ENCODE results near the gene HMGB1.
A peak's percentile ranks its signal among the peaks of the same experiment; 100 is the strongest.

The HMGB1 gene

DNA sequence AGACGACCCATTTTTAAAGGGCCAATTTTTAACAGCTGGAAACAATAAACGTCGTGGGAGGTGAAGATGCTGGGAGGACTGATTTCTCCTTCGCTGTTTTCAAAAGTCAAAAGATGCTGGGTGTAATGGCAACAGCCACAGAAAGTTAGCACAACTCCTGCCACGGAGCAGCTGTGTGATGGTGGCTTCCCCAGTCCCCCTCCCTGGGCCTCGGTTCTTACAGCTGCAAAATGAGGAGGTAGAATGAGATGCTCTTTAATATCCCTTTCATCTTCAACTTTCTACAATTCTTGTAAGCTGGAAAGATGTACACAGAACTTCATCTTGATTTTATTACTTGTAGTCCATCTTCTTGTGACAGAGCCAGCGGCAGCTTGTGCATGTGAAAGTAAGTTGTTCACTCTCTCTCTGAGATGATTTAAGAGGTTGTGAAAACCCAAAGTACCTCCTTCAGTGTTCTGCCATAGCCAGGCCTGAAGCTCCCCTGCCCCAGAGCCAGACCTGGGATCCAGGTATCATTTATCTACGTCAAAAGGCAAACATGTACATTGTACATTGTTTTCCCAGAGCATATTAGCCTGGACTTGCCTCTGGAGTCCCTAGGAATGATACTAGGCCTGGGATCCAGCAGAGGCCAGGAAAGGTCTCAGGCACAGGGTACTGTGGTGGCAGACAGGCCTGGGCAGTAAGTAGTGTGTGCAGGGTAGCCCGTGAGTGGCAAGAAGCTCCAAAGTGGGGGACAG is 46.8 kb downstream of the HMGB1 start:
- H3K9me3 ChIP-seq (ENCODE audit: control insufficient read depth in 5 of 5, low read length in 5 of 5): no peaks in the 10 kb centered on the region
- H3K9ac ChIP-seq (ENCODE audit: low read length in 5 of 5): no peak overlapping the region
- peaks cover 0 to 23% (median 19%) of the 10 kb centered on the region in 5 donors for H3K4me1 ChIP-seq (ENCODE audit: control insufficient read depth in 5 of 5, insufficient read depth in 5 of 5, low read length in 5 of 5)
- no peak overlapping the region for H3K4me3 ChIP-seq (ENCODE audit: low read depth in 1 of 5, low read length in 5 of 5)
- no peaks in the 10 kb centered on the region for H3K36me3 ChIP-seq (ENCODE audit: control insufficient read depth in 5 of 5, insufficient read depth in 5 of 5, low read length in 5 of 5)
- H3K27ac ChIP-seq (ENCODE audit: low read depth, low read length): no peak overlapping the region
- H3K27me3 ChIP-seq (ENCODE audit: control insufficient read depth in 5 of 5, insufficient read depth in 4 of 5, low read length in 5 of 5): no peaks in the 10 kb centered on the region

DNA sequence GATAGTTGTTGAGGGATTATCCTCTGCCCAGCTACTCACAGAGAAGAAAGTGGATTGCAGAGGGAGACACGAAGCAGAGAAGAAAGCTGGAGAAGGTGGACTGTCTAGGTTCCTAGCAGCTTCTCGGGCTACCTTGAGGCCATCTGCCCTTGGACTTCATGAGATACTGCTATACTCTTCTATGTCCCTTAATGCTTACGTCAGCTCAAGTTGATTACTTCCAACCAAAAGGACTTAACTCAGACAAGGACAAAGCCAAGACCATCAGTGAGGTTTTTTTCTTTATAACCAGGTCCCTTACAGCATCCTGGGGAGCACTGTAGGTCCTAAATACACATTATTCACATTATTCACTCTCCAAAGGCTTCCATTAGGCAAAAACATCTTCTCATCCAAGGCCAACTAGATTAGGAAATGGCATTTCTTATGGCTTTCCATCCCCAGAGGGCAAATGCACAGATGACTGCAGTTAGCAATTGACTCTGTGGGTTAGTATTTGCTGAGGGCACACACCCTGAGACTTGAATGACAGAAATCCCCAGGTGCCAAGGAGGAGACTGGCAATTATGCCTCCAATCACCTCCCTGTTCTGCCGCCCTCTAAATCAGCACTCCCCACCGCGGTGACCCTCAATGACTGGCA is 47.5 kb downstream of the HMGB1 start:
- Histone ChIP-seq H3K9ac (ENCODE audit: low read length in 5 of 5) (no peak overlapping the region), H3K4me3 (ENCODE audit: low read depth in 1 of 5, low read length in 5 of 5) (no peak overlapping the region), H3K27ac (ENCODE audit: low read depth, low read length) (no peak overlapping the region), H3K36me3 (ENCODE audit: control insufficient read depth in 5 of 5, insufficient read depth in 5 of 5, low read length in 5 of 5) (no peaks in the 10 kb centered on the region), H3K4me1 (ENCODE audit: control insufficient read depth in 5 of 5, insufficient read depth in 5 of 5, low read length in 5 of 5) (peaks cover 0 to 18% (median 16%) of the 10 kb centered on the region in 5 donors), H3K9me3 (ENCODE audit: control insufficient read depth in 5 of 5, low read length in 5 of 5) (no peaks in the 10 kb centered on the region), H3K27me3 (ENCODE audit: control insufficient read depth in 5 of 5, insufficient read depth in 4 of 5, low read length in 5 of 5) (no peaks in the 10 kb centered on the region)

DNA sequence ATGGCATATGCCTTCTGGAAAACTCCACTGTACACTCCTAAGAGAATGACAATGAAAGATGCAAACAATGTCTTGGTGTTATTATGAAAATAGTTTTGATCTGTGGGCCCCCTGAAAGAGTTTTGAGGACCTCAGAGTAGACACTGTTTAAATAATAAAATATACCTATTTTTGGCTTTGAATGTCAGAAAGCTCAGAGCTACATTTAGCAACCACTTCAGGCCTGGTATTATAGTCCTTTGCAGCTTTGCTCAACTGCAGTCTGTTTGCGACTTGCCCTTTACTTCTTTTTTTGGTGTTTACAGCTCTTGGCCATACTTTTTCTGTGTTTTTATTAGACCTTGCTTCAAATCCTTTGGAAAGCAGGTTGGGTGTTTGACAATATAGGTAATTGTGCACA is 49.3 kb downstream of the HMGB1 start:
- Histone ChIP-seq H3K4me3 (ENCODE audit: low read depth in 1 of 5, low read length in 5 of 5) (no peak overlapping the region), H3K36me3 (ENCODE audit: control insufficient read depth in 5 of 5, insufficient read depth in 5 of 5, low read length in 5 of 5) (no peaks in the 10 kb centered on the region), H3K9ac (ENCODE audit: low read length in 5 of 5) (no peak overlapping the region), H3K9me3 (ENCODE audit: control insufficient read depth in 5 of 5, low read length in 5 of 5) (no peaks in the 10 kb centered on the region), H3K27ac (ENCODE audit: low read depth, low read length) (no peak overlapping the region), H3K27me3 (ENCODE audit: control insufficient read depth in 5 of 5, insufficient read depth in 4 of 5, low read length in 5 of 5) (no peaks in the 10 kb centered on the region), H3K4me1 (ENCODE audit: control insufficient read depth in 5 of 5, insufficient read depth in 5 of 5, low read length in 5 of 5) (peaks cover 0 to 11% (median 8%) of the 10 kb centered on the region in 5 donors)

DNA sequence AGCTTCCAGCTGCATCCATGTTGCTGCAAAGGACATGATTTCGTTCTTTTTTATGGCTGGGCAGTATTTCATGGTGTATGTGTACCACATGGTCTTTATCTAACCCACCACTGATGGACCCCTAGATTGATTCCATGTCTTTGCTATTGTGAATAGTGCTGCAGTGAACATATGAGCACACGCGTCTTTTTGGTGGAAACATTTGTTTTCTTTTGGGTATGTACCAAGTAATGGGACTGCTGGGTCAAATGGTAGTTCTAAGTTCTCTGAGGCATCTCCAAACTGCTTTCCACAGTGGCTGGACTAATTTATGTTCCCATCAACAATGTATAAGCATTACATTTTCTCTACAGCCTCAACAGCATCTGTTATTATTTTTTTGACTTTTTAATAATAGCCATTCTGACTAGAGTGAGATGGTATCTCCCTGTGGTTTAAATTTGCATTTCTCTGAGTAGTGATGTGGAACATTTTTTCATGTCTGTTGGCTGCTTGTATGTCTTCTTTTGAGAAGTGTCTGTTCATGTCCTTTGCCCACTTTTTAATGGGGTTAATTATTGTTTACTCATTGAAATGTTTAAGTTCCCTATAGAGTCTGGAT is 50.2 kb downstream of the HMGB1 start:
- Histone ChIP-seq H3K4me1 (ENCODE audit: control insufficient read depth in 5 of 5, insufficient read depth in 5 of 5, low read length in 5 of 5) (peaks cover 0 to 5% (median 3%) of the 10 kb centered on the region in 5 donors), H3K36me3 (ENCODE audit: control insufficient read depth in 5 of 5, insufficient read depth in 5 of 5, low read length in 5 of 5) (no peaks in the 10 kb centered on the region), H3K4me3 (ENCODE audit: low read depth in 1 of 5, low read length in 5 of 5) (no peak overlapping the region), H3K27ac (ENCODE audit: low read depth, low read length) (no peak overlapping the region), H3K9me3 (ENCODE audit: control insufficient read depth in 5 of 5, low read length in 5 of 5) (no peaks in the 10 kb centered on the region), H3K9ac (ENCODE audit: low read length in 5 of 5) (no peak overlapping the region), H3K27me3 (ENCODE audit: control insufficient read depth in 5 of 5, insufficient read depth in 4 of 5, low read length in 5 of 5) (no peaks in the 10 kb centered on the region)

DNA sequence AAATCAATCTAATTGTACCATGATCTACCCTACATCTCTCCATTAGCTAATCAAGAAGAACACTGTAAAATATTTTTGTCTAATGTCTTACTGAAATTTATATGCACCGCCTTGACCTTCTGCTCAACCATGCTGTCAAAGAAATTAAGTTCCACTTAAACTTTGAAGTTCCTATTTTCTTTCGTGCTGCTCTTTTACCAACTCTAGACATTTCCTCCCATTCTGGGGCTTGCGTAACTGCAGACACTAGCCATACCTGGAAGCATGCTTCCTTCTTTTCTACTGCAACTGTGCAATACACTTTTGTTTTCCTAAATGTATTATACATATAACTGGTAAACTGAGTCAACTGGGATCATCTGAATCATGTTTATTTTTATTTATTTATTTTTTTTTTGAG is 51.9 kb downstream of the HMGB1 start:
- H3K9me3 ChIP-seq (ENCODE audit: control insufficient read depth in 5 of 5, low read length in 5 of 5): peaks cover 0 to 5% (median 0%) of the 10 kb centered on the region in 5 donors
- H3K4me3 ChIP-seq (ENCODE audit: low read depth in 1 of 5, low read length in 5 of 5): no peak overlapping the region
- peaks cover 0 to 4% (median 0%) of the 10 kb centered on the region in 5 donors for H3K27me3 ChIP-seq (ENCODE audit: control insufficient read depth in 5 of 5, insufficient read depth in 4 of 5, low read length in 5 of 5)
- no peak overlapping the region for H3K27ac ChIP-seq (ENCODE audit: low read depth, low read length)
- peaks cover 0 to 2% (median 0%) of the 10 kb centered on the region in 5 donors for H3K36me3 ChIP-seq (ENCODE audit: control insufficient read depth in 5 of 5, insufficient read depth in 5 of 5, low read length in 5 of 5)
- peaks cover 10 to 18% (median 15%) of the 10 kb centered on the region in 5 donors for H3K4me1 ChIP-seq (ENCODE audit: control insufficient read depth in 5 of 5, insufficient read depth in 5 of 5, low read length in 5 of 5)
- H3K9ac ChIP-seq (ENCODE audit: low read length in 5 of 5): no peak overlapping the region

DNA sequence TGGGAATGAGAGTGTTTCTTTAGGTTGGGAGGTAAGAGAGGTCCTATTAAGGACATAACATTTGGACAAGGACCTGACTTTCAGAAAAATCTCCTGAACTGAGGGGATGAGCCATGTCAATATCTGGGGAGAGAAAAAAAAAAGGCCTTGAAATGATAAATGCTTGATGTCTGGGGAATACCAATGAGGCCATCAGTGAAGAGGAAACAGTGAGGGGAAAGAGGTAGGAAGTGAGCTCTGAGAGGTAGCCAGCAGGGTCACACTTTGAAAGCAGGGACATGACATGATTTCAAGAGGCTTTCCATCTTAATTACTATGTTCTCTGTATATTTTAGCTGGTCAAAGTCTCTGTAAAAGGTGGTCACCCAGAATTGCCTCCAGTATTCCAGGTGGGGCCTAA is 53.4 kb downstream of the HMGB1 start:
- no peak overlapping the region for H3K4me3 ChIP-seq (ENCODE audit: low read depth in 1 of 5, low read length in 5 of 5)
- H3K36me3 ChIP-seq (ENCODE audit: control insufficient read depth in 5 of 5, insufficient read depth in 5 of 5, low read length in 5 of 5): peaks cover 0 to 2% (median 0%) of the 10 kb centered on the region in 5 donors
- H3K27ac ChIP-seq (ENCODE audit: low read depth, low read length): no peak overlapping the region
- H3K9me3 ChIP-seq (ENCODE audit: control insufficient read depth in 5 of 5, low read length in 5 of 5): peaks cover 0 to 5% (median 0%) of the 10 kb centered on the region in 5 donors
- H3K4me1 ChIP-seq (ENCODE audit: control insufficient read depth in 5 of 5, insufficient read depth in 5 of 5, low read length in 5 of 5): peaks cover 16 to 26% (median 22%) of the 10 kb centered on the region in 5 donors
- H3K27me3 ChIP-seq (ENCODE audit: control insufficient read depth in 5 of 5, insufficient read depth in 4 of 5, low read length in 5 of 5): peaks cover 0 to 4% (median 0%) of the 10 kb centered on the region in 5 donors
- H3K9ac ChIP-seq (ENCODE audit: low read length in 5 of 5): no peak overlapping the region

DNA sequence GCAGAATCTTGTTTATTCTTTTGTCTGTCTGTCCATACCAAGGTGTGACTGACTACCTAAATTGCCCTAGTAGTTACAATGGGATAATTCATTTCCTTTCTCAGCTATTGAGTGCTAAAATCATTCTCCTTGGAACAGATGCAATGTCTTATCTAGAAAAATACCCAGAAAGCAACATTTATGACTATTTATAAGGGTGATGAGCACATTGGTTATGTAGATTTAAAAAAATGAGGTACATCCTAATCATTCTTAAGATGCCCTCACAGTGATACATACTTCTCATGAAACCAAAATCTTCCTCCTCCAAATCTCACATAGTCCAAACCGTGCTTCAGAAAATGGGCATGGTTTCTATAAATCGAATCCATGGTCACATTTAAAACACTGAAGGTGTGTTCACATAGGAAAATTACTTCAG is 55.0 kb downstream of the HMGB1 start:
- Histone ChIP-seq H3K9ac (ENCODE audit: low read length in 5 of 5) (peak overlapping the region in 3 of 5 donors; percentile 16 to 43 (median 38)), H3K9me3 (ENCODE audit: control insufficient read depth in 5 of 5, low read length in 5 of 5) (peaks cover 0 to 5% (median 0%) of the 10 kb centered on the region in 5 donors), H3K4me3 (ENCODE audit: low read depth in 1 of 5, low read length in 5 of 5) (no peak overlapping the region), H3K27ac (ENCODE audit: low read depth, low read length) (peak overlapping the region; percentile 94), H3K4me1 (ENCODE audit: control insufficient read depth in 5 of 5, insufficient read depth in 5 of 5, low read length in 5 of 5) (peaks cover 18 to 38% (median 33%) of the 10 kb centered on the region in 5 donors), H3K36me3 (ENCODE audit: control insufficient read depth in 5 of 5, insufficient read depth in 5 of 5, low read length in 5 of 5) (peaks cover 0 to 2% (median 0%) of the 10 kb centered on the region in 5 donors), H3K27me3 (ENCODE audit: control insufficient read depth in 5 of 5, insufficient read depth in 4 of 5, low read length in 5 of 5) (peaks cover 0 to 4% (median 0%) of the 10 kb centered on the region in 5 donors)

DNA sequence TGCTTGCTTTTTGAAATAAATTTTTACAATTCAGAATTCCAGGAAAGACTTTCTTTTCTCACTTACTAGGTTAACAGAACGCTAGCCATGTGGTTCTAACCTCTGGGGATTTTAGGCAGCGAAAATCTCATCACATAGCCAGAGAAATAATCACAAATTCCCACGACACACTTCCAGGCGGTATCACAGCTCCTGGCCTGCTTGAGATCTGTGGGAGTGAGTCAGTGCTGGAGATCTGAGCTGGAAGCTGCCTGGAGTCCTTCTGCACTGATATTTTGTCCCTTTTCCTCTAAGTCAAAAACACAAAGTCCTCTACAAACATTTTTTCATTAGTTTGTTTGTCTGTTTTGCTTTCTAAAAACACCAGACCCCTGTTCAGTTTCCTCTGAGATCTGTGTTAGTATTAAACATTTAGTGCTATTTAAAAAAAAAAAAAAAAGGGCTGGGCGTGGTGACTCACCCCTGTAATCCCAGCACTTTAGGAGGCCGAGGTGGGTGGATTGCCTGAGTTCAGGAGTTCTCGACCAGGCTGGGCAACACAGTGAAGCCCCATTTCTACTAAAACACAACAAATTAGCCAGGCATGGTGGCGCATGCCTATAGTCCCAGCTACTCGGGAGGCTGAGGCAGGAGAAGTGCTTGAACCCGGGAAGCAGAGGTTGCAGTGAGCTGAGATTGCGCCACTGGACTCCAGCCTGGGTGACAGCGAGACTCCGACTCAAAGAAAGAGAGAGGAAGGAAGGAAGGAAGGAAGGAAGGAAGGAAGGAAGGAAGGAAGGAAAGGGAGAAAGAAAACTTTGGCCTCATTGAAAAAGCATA is 55.6 kb downstream of the HMGB1 start:
- peak overlapping the region; percentile 94 for H3K27ac ChIP-seq (ENCODE audit: low read depth, low read length)
- H3K4me1 ChIP-seq (ENCODE audit: control insufficient read depth in 5 of 5, insufficient read depth in 5 of 5, low read length in 5 of 5): peaks cover 18 to 43% (median 38%) of the 10 kb centered on the region in 5 donors

DNA sequence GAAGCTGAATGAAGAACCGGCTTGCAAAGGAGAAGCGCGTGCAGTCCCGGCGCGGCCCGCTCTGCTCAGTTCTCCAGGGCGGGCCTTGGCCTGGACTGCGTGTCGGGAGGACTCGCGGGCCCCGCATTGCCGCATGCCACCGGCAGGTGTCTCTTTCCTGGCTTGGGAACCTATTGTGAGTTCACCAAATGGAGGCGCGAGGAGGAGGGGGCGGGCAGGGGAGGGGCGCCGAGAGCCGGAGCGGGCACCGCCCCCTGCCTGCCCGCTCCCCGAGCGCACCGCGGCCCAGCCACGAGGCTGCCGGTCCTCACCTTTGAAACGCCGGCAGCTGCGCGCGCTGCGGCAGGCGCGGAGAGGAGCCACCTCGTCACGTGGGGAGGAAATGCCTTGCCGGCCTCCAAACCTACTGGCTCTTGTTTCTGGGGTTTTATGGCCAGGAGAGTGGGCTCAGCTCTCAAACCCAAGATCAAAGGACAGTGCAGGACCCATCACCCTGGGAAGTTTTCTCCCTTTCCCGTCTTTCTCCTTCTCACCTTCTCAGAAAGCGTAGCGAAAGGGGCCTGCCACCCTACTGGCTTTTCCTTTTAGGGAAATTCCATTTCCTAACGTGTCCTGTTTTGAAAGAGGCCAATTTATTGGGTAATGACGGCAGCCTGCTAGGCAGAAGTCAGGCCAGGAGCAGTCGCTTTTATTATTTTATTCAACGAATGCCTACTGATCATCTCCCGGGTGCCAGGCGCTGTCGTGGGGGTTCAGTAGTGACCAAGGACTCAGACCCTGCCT is 57.2 kb downstream of the HMGB1 start:
- Histone ChIP-seq H3K4me3 (ENCODE audit: low read depth in 1 of 5, low read length in 5 of 5) (peak overlapping the region; percentile 54 to 73 (median 65)), H3K27ac (ENCODE audit: low read depth, low read length) (peak overlapping the region; percentile 94), H3K27me3 (ENCODE audit: control insufficient read depth in 5 of 5, insufficient read depth in 4 of 5, low read length in 5 of 5) (peaks cover 0 to 4% (median 0%) of the 10 kb centered on the region in 5 donors), H3K9ac (ENCODE audit: low read length in 5 of 5) (peak overlapping the region; percentile 75 to 100 (median 89)), H3K36me3 (ENCODE audit: control insufficient read depth in 5 of 5, insufficient read depth in 5 of 5, low read length in 5 of 5) (peaks cover 0 to 2% (median 0%) of the 10 kb centered on the region in 5 donors), H3K9me3 (ENCODE audit: control insufficient read depth in 5 of 5, low read length in 5 of 5) (peaks cover 0 to 5% (median 0%) of the 10 kb centered on the region in 5 donors), H3K4me1 (ENCODE audit: control insufficient read depth in 5 of 5, insufficient read depth in 5 of 5, low read length in 5 of 5) (peaks cover 19 to 58% (median 51%) of the 10 kb centered on the region in 5 donors)

More for the DNA sequence above, 55.6 kb downstream of the HMGB1 start:
- Histone ChIP-seq H3K4me3 (ENCODE audit: low read depth in 1 of 5, low read length in 5 of 5) (peak overlapping the region in 1 of 5 donors; percentile 34), H3K36me3 (ENCODE audit: control insufficient read depth in 5 of 5, insufficient read depth in 5 of 5, low read length in 5 of 5) (peaks cover 0 to 2% (median 0%) of the 10 kb centered on the region in 5 donors), H3K9me3 (ENCODE audit: control insufficient read depth in 5 of 5, low read length in 5 of 5) (peaks cover 0 to 5% (median 0%) of the 10 kb centered on the region in 5 donors), H3K27me3 (ENCODE audit: control insufficient read depth in 5 of 5, insufficient read depth in 4 of 5, low read length in 5 of 5) (peaks cover 0 to 4% (median 0%) of the 10 kb centered on the region in 5 donors), H3K9ac (ENCODE audit: low read length in 5 of 5) (peak overlapping the region in 3 of 5 donors; percentile 85 to 100 (median 89))

Measured in subcutaneous abdominal adipose tissue (tissue), 5 donors.